Urinary bladder (tissue), 4 donors: ENCODE results near the gene TBC1D22A. TPM values are rescaled to one million over a fixed set of nuclear protein-coding genes. Genes with fewer than 3 reads are reported as not detected.
"Not testable (repeated sequence)": the region's sequence is repeated elsewhere in the genome, so short reads cannot be mapped to it uniquely, and the experiment has no call there.

ENCODE experiments used
- DNase-seq: peaks from one replicate; pipeline ENCODE4 v3.0.0-alpha.2; 2015; ENCODE audit errors: extremely low spot score
- H3K27ac ChIP-seq: one replicate; pipeline ENCODE4 v1.5.1; 2013; ENCODE audit warnings: low read depth, mild to moderate bottlenecking, moderate library complexity
- H3K36me3 ChIP-seq: one replicate; pipeline ENCODE4 v1.6.1; 2013; ENCODE audit warnings: mild to moderate bottlenecking, moderate library complexity; ENCODE audit not compliant: insufficient read depth
- H3K4me1 ChIP-seq: one replicate; pipeline ENCODE4 v1.6.1; 2013; ENCODE audit warnings: mild to moderate bottlenecking, moderate library complexity; ENCODE audit not compliant: insufficient read depth
- H3K4me3 ChIP-seq: one replicate; pipeline ENCODE4 v1.5.1; 2013; ENCODE audit warnings: low read depth, low read length
- WGBS: extraction: QIAGEN DNeasy Blood & Tissue Kit; methylation state at CpG from one replicate; pipeline ENCODE4 v1.1.7; 2013; 5-methylcytosine and 5-hydroxymethylcytosine counted together
- polyA plus RNA-seq: library from polyadenylated mRNA; stranded (reverse); fragments of 200-250 nt; gene quantifications from one replicate; pipeline ENCODE4 v1.2.3, GENCODE V29; 2013
- total RNA-seq: library from RNA; depleted of rRNA; stranded (reverse); fragments of >200 nt; gene quantifications from one replicate; pipeline ENCODE4 v1.2.3, GENCODE V29; 2014
- donor health status: healthy with polysubstance abuse.
- donor health status: healthy.

Gene TBC1D22A
- total and polyA plus RNA-seq, 2 donors, result 7.7 to 19.1 TPM

GRCh38 chr22:46976143-46976542 is 213.7 kb downstream of the TBC1D22A start:
- Histone ChIP-seq H3K27ac (no peak overlapping the region), H3K36me3 (no peaks in the 10 kb centered on the region), H3K4me3 (no peak overlapping the region), H3K4me1 (no peaks in the 10 kb centered on the region)
- DNase-seq, result no peak
- WGBS, result 69% methylated on average over 13 of the region's 13 CpGs

GRCh38 chr22:46976598-46976997 is 214.1 kb downstream of the TBC1D22A start:
- DNase-seq, result no peak
- Histone ChIP-seq H3K4me1 (no peaks in the 10 kb centered on the region), H3K36me3 (no peaks in the 10 kb centered on the region), H3K27ac (no peak overlapping the region), H3K4me3 (no peak overlapping the region)
- WGBS, result 96% methylated on average over 10 of the region's 10 CpGs

- Histone ChIP-seq H3K36me3 (no peaks in the 10 kb centered on the region), H3K4me3 (no peak overlapping the region), H3K27ac (no peak overlapping the region), H3K4me1 (no peaks in the 10 kb centered on the region)
- no peak for DNase-seq
- 95% methylated on average over 14 of the region's 14 CpGs for WGBS
These were observed 215.3 kb downstream of the TBC1D22A start for GRCh38 chr22:46977656-46978343.

- H3K4me1 ChIP-seq, DNase-seq, H3K27ac ChIP-seq, H3K4me3 ChIP-seq, H3K36me3 ChIP-seq: not testable (repeated sequence)
- 98% methylated on average over 12 of the region's 12 CpGs for WGBS
These were observed 216.2 kb downstream of the TBC1D22A start for GRCh38 chr22:46978668-46979067.

GRCh38 chr22:46979506-46979905 is 217.1 kb downstream of the TBC1D22A start:
- Histone ChIP-seq H3K36me3 (no peaks in the 10 kb centered on the region), H3K27ac (no peak overlapping the region), H3K4me3 (no peak overlapping the region), H3K4me1 (no peaks in the 10 kb centered on the region)
- 96% methylated on average over 12 of the region's 12 CpGs for WGBS
- DNase-seq, result no peak

GRCh38 chr22:46980392-46980791 is 217.9 kb downstream of the TBC1D22A start:
- H3K4me1 ChIP-seq, result no peaks in the 10 kb centered on the region
- H3K36me3 ChIP-seq, result no peaks in the 10 kb centered on the region
- no peak overlapping the region for H3K4me3 ChIP-seq
- no peak overlapping the region for H3K27ac ChIP-seq
- 98% methylated on average over 3 of the region's 3 CpGs for WGBS
- DNase-seq, result no peak

GRCh38 chr22:46982635-46983034 is 220.2 kb downstream of the TBC1D22A start:
- H3K4me1 ChIP-seq, result no peaks in the 10 kb centered on the region
- no peaks in the 10 kb centered on the region for H3K36me3 ChIP-seq
- no peak overlapping the region for H3K27ac ChIP-seq
- DNase-seq, result no peak
- H3K4me3 ChIP-seq, result no peak overlapping the region
- WGBS, result 97% methylated on average over 14 of the region's 14 CpGs

GRCh38 chr22:46983046-46983445 is 220.6 kb downstream of the TBC1D22A start:
- no peak overlapping the region for H3K4me3 ChIP-seq
- no peaks in the 10 kb centered on the region for H3K36me3 ChIP-seq
- no peaks in the 10 kb centered on the region for H3K4me1 ChIP-seq
- WGBS, result 95% methylated on average over 4 of the region's 4 CpGs
- H3K27ac ChIP-seq, result no peak overlapping the region
- DNase-seq, result no peak

- no peak overlapping the region for H3K4me3 ChIP-seq
- no peak for DNase-seq
- no peaks in the 10 kb centered on the region for H3K4me1 ChIP-seq
- H3K36me3 ChIP-seq, result no peaks in the 10 kb centered on the region
- 87% methylated on average over 16 of the region's 16 CpGs for WGBS
- H3K27ac ChIP-seq, result no peak overlapping the region
These were observed 222.5 kb downstream of the TBC1D22A start for GRCh38 chr22:46984751-46985506.

GRCh38 chr22:46985507-46985882 is 223.0 kb downstream of the TBC1D22A start:
- Histone ChIP-seq H3K36me3 (no peaks in the 10 kb centered on the region), H3K27ac (no peak overlapping the region), H3K4me3 (no peak overlapping the region), H3K4me1 (no peaks in the 10 kb centered on the region)
- no peak for DNase-seq
- WGBS, result 97% methylated on average over 8 of the region's 8 CpGs

GRCh38 chr22:46986788-46987187 is 224.3 kb downstream of the TBC1D22A start:
- H3K4me3 ChIP-seq, result no peak overlapping the region
- no peak for DNase-seq
- H3K36me3 ChIP-seq, result no peaks in the 10 kb centered on the region
- H3K27ac ChIP-seq, result no peak overlapping the region
- WGBS, result 97% methylated on average over 11 of the region's 11 CpGs
- H3K4me1 ChIP-seq, result no peaks in the 10 kb centered on the region

- H3K4me1 ChIP-seq, result no peaks in the 10 kb centered on the region
- no peak overlapping the region for H3K4me3 ChIP-seq
- DNase-seq, result no peak
- H3K27ac ChIP-seq, result no peak overlapping the region
- 88% methylated on average over 12 of the region's 12 CpGs for WGBS
- no peaks in the 10 kb centered on the region for H3K36me3 ChIP-seq
These were observed 228.6 kb downstream of the TBC1D22A start for GRCh38 chr22:46990937-46991550.

- no peak for DNase-seq
- no peaks in the 10 kb centered on the region for H3K4me1 ChIP-seq
- 87% methylated on average over 14 of the region's 14 CpGs for WGBS
- no peaks in the 10 kb centered on the region for H3K36me3 ChIP-seq
- no peak overlapping the region for H3K4me3 ChIP-seq
- H3K27ac ChIP-seq, result no peak overlapping the region
These were observed 229.2 kb downstream of the TBC1D22A start for GRCh38 chr22:46991666-46992065.

- no peak overlapping the region for H3K4me3 ChIP-seq
- H3K27ac ChIP-seq, result no peak overlapping the region
- WGBS, result 86% methylated on average over 25 of the region's 25 CpGs
- no peaks in the 10 kb centered on the region for H3K4me1 ChIP-seq
- H3K36me3 ChIP-seq, result no peaks in the 10 kb centered on the region
- no peak for DNase-seq
These were observed 229.8 kb downstream of the TBC1D22A start for GRCh38 chr22:46992121-46992731.
